Measurements from ENCODE around the gene CCL26.
A peak's percentile ranks its signal among the peaks of the same experiment; 100 is the strongest.
"Not testable (repeated sequence)": the region's sequence is repeated elsewhere in the genome, so short reads cannot be mapped to it uniquely, and the experiment has no call there.

CCL26 gene

GRCh38 chr7:75789361-75789924 is 17.4 kb upstream of the CCL26 start:
- no peak for DNase-seq

DNA sequence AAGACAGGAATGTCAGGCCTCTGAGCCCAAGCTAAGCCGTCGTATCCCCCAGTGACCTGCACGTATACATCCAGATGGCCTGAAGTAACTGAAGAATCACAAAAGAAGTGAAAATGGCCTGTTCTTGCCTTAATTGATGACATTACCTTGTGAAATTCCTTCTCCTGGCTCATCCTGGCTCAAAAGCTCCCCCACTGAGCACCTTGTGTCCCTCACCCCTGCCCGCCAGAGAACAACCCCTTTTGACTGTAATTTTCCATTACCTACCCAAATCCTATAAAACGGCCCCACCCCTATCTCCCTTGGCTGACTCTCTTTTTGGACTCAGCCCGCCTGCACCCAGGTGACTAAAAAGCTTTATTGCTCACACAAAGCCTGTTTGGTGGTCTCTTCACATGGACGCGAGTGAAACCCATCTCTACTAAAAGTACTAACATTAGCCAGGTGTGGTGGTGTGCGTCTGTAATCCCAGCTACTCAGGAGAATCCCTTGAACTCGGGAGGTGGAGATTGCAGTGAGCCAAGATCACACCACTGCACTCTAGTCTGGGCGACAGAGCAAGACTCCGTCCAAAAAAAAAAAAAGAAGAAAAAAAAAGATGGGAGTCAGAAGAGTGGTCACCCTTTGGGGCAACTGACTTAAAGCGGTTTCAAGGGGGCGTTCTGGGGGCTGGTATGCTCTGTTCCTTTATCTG is 16.3 kb upstream of the CCL26 start:
- DNase-seq = not testable (repeated sequence)

GRCh38 chr7:75783058-75783457 is 11.0 kb upstream of the CCL26 start:
- not testable (repeated sequence) for DNase-seq

GRCh38 chr7:75780647-75781273 is 8.7 kb upstream of the CCL26 start:
- DNase-seq = not testable (repeated sequence)

DNA sequence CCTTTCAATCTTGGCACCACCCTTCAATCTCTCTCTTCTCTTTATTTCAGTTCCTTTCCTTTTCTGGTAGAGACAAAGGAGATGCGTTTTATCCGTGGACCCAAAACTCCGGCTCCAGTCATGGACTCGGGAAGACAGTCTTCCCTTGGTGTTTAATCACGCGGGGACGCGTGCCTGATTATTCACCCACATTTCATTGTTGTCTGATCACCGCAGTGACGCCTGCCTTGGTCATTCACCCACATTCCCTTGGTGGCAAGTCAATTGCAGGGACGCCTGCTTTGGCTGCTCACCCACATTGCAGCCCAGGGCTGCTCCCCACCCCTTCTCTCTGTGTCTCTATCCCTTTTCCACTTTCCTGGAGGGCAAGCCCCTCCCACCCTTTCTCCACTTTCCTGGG is 7.5 kb upstream of the CCL26 start:
- DNase-seq = not testable (repeated sequence)

DNA sequence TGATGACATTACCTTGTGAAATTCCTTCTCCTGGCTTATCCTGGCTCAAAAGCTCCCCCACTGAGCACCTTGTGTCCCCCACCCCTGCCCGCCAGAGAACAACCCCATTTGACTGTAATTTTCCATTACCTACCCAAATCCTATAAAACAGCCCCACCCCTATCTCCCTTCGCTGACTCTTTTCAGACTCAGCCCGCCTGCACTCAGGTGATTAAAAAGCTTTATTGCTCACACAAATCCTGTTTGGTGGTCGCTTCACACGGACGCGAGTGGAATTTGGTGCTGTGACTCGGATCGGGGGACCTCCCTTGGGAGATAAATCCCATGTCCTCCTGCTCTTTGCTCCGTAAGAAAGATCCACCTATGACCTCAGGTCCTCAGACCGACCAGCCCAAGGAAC is 7.0 kb upstream of the CCL26 start:
- DNase-seq = not testable (repeated sequence)

- DNase-seq = peak; percentile 63
Measured at GRCh38 chr7:75776295-75776971, 4.4 kb upstream of the CCL26 start.

DNA sequence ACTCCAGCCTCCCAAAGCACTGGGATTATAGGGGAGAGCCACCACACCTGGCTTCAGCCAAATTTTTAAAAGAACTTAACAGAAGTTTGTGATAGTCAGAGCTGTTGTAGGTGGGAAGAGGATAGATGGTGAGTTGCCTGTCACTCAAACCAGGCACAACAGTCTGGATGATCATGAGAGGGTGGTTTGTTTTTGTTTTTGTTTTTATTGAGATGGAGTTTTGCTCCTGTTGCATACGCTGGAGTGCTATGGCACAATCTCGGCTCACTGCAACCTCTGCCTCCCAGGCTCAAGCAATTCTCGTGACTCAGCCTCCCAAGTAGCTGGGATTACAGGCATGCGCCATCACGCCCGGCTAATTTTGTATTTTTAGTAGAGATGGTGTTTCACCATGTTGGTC is 1.9 kb upstream of the CCL26 start:
- DNase-seq = not testable (repeated sequence)

DNA sequence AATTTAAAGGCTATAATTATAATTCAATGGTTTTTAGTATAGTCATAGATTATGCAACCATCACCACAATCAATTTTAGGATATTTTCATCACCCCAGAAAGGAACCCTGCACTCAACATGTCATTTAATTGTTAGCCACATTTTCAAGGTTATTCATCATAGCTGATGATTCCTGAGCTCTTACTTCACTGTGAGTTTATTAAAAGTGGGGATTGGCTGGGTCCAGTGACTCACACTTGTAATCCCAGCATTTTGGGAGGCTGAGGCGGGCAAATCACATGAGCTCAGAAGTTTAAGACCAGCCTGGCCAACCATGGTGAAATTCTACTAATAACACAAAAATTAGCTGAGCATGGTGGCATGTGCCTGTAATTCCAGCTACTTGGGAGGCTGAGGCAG is 787 bp downstream of the CCL26 start:
- DNase-seq = no peak

DNA sequence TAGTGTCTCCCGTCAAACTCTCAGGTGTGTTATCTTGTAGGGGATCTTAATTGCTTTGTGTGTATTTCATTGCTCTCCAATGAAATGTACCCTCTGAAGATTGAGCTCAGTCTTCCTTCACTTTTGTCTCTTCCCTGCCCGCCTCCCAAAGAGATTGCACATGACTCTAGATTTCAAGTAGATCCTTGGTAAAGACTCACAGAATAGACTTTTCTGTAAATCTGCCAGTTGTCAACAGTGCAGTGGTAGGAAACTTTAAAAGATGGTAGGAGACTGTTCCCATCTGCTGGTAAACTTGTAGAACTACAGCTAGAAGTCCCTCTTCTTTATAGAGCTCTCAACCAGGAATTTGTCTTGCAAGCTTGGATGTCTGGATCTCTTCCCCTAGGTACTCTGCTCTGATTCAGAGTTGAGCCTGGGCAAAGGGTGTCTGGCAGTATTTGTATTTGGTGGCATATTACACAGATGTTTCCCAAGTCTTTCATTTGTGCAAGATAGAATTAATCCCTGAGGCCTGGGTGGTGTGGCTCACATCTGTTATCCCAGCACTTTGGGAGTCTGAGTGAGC is 9.6 kb downstream of the CCL26 start:
- DNase-seq = peak; percentile 66

DNA sequence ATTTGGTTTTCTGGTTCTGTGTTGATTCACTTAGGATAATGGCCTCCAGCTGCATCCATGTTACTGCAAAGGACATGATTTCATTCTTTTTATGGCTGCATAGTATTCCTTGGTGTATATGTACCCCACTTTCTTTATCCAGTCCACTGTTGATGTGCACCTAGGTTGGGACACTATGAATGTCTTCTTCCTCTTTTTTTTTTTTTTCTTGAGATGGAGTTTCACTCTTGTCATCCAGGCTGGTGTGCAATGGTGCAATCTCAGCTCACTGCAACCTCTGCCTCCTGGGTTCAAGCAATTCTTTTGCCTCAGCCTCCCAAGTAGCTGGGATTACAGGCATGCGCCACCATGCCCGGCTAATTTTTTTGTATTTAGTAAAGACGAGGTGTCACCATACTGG is 10.2 kb downstream of the CCL26 start:
- not testable (repeated sequence) for DNase-seq

GRCh38 chr7:75758491-75758890 is 13.5 kb downstream of the CCL26 start:
- no peak for DNase-seq

DNA sequence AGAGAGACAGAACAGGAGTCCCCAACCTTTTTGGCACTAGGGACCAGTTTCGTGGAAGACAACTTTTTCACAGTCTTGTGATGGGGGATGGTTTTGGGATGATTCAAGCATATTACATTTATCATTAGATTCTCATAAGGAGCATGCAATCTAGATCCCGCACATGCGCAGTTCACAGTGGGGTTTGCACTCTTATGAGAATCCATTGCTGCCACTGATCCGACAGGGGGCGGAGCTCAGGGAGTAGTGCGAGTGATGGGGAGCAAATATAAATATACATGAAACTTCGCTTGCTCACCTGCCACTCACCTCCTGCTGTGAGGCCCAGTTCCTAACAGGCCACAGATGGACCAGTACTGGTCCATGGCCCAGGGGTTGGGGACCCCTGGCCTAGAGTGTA is 14.2 kb downstream of the CCL26 start:
- DNase-seq = no peak

DNA sequence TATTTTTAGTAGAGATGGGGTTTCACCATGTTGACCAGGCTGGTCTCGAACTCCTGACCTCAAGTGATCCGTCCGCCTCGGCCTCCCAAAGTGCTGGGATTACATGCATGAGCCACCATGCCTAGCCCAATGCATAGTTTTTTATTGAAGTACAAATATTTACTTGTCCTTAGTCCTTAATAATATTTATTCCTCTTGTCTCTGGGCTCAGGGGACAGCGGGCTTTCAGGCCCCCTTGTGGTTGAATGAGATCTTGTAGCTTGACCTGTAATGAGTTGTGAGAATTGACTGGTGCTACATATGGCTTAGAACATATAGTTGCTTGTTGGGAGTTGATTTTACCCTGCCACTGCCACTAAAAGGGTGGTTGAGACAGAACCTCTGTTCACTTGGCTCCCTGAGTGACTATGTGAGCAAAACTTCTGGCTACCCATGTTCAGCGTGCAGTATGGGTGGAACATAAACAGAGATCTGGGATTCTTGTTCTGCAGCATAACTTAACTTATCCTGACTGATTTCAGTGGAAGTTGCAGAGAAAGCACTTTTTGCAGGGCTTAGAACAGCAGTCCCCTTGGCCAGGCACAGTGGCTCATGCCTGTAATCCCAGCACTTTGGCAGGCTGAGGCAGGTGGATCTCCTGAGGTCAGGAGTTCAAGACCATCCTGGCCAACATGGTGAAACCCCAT is 14.9 kb downstream of the CCL26 start:
- peak; percentile 13 for DNase-seq

DNA sequence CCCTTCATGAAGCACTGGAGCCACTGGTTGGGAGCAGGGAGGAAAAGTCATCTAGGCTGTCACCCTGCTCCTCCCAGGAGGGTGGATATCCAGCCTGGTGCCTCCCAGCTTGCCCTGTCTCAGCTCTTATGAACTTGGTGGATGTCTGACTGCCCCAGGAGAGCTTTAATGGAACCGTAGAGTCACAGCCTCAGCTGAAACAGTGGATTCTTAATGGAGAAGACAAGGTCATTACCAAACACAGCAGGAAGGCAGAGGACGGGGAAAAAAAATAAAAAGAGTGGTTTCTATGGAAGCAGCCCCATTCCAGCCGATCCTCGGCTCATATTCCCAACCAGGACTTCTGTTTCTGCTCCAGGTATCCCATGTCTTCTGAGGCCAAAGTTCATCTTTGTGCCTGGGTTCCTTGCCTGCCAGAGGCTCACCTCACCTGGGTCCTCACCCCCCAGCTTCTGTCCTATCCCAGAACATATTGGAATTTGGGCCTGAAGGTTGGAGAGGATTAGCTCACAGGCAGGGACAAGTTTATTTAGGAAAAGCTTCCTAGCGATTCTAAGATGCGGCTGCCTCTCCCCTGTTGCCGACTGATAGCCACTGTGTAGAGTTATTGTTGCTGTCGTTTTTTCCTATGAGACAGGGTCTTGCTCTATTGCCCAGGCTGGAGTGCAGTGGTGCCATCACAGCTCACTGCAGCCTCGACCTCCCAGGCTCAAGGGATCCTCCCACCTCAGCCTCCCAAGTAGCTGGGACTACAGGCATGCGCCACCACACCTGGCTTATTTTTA is 15.6 kb downstream of the CCL26 start:
- no peak for DNase-seq

DNA sequence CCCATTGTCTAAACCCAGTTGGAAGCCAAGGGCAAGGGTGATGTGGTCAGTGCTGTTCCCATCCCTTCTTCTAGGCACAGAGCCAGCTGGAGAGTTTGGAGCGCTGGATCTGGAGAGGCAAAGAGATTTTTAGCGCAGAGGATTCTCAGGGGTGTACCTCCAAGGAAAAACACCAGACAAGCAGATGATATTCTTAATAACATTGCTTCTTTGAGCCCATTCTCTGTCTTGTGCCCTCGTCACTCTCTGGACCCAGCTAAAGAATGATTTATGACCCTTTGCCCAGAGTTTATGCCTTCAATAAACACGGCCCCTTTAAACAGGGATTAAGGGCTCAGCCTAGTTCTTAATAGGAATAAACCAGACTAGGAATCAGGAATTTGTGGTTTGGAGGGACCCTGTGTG is 28.6 kb downstream of the CCL26 start:
- DNase-seq = no peak

DNA sequence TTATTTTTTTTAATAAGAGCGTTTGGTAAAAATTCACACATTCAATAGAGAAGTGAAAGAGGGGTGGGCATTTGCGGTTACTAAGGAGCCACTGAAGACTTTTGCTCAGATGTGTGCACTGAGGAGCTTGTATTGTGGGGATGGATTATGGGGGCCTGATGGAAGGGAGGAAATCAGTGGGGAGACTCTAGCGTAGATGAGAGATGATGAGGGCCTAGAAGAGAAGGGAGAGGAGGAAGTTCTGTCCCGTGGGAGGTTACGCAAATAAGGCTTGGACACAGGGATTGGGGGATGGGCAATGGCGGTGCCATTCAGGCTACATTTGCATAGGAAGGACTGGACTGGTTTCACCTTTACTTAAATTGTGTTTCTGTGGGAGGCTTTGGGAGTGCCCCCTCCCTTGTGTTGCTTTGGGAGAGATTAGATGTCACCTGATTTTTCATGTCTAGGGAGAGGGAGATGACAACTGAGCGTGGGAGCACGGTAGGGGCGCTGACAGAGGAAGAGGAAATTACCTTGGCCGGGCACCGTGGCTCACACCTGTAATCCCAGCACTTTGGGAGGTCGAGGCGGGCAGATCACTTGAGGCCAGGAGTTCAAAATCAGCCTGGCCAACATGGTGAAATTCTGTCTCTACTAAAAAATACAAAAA is 31.0 kb downstream of the CCL26 start:
- DNase-seq = no peak

DNA sequence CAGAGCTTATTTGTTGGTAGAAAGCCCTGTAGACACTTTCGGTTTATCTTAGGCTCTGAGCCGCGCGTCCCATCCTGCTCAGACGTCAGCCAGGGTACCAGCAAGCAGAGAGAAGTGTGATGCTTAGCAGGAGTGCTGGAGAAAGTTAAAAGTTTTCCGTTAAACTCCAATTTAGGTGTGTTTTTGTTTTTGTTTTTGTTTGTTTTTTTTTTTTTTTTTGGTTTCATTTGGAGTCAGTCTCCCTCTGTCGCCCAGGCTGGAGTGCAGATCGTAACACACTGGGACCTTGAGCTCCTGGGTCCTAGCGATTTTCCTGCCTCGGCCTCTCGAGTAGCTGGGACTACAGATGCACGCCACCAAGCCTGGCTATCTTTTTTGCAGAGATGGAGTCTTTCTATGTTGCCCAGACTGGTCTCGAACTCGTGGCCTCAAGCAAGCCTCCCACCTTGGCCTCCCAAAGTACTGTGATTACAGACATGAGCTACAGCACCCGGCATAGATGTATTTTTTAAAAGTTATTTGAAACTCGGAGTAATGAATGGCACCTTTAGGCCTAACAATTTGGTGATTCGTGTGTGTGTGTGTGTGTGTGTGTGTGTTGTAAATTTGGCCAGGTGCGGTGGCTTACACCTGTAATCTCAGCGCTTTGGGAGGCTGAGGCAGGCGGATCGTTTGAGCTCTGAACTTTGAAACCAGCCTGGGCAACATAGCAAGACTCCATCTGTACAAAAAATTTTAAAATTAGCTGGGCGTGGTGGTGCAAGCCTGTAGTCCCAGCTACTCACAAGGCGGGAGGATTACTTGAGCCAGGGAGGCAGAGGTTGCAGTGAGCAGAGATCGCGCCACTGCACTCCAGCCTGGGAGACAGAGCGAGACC is 32.0 kb downstream of the CCL26 start:
- peak; percentile 8 for DNase-seq

DNA sequence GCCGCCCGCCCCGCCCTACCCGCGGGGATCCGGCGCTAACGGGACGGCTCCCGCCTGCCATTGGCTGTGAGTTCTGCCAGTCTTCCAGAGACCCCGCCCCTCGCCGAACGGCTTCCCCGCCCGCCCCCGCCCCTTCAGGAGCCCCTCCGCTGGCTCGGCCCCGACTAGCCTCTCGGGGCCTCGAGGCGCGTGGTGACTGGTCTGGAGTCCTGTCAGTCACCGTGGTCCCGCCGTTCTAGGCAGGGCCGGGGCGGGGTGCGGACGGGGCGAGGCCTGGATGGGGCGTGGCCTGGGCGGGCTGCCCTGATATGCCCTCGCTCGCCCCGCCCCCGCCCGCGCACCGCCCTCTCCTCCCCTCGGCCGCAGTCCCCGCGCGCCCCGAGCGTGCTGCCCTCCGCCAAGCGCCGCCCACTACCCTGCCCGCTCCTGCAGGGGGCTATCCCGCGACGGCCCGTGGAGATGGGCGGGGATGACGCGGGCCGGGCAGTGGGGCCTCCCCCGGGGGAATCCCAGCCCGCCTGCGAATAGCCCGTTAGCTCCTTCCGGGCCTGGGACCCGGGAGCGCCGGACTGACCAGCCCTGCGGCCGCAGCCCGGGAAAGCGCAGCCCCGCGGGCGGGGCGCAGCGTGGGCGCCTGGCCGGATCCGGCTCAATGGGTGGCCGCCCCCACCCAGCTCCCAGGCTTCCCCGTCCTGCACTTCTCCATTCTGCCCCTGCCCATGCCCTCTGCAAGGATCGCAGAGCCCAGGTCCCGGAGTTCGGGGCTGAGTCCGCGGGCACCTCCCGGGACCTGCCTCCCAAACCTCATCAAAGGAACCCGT is 32.8 kb downstream of the CCL26 start:
- peak; percentile 99 for DNase-seq

GRCh38 chr7:75738604-75738974 is 33.4 kb downstream of the CCL26 start, which contains the start of gene HIP1:
HIP1 (minus strand) TSS chr7:75738941; CDS start chr7:75738920, 21 bp downstream.
- DNase-seq = no peak

Measured in CD4-positive, alpha-beta T cell treated with Interleukin-17A for 1 hour (primary cell).